ENCODE data around the gene RNF144B. TPM values are rescaled to one million over a fixed set of nuclear protein-coding genes. Genes with fewer than 3 reads are reported as not detected.

Gene RNF144B
- 0.47 and 0.68 TPM in 2 replicates for total RNA-seq (ENCODE audit: low replicate concordance)

GRCh38 chr6:18387061-18387721, at the start of gene RNF144B:
TSS of gene RNF144B (plus strand) at chr6:18387350. CDS start at chr6:18399535, 12,185 bp downstream.

Other genes starting within 250 kb of the RNF144B start
- 12.3 TPM in 2 replicates for gene TPMT, start 232.3 kb upstream of the RNF144B start, total RNA-seq (ENCODE audit: low replicate concordance)
- gene KDM1B, start 231.9 kb upstream of the RNF144B start, total RNA-seq (ENCODE audit: low replicate concordance), result 12.6 and 18.8 TPM in 2 replicates
- gene DEK, start 122.8 kb upstream of the RNF144B start, total RNA-seq (ENCODE audit: low replicate concordance), result 56.8 and 62.8 TPM in 2 replicates

All from smooth muscle cell of the coronary artery (primary cell).